Neural cell (in vitro differentiated cells): ENCODE results near the gene TOLLIP. TPM values are rescaled to one million over a fixed set of nuclear protein-coding genes. Genes with fewer than 3 reads are reported as not detected.

Experiments
- H2AFZ ChIP-seq: fragments of 200-600, 300-800 bp; sonication (generic), shearing (Covaris generic); 2 replicates; pipeline ENCODE4 v1.6.0; 2014; ENCODE audit warnings: low read depth, mild to moderate bottlenecking, antibody characterized with exemption, low read length, moderate library complexity
- H3F3A ChIP-seq: fragments of 200-600 bp; shearing (Covaris generic); 2 replicates; pipeline ENCODE4 v1.6.1; 2016; ENCODE audit warnings: mild to moderate bottlenecking, moderate library complexity, mixed read lengths, antibody characterized with exemption, low read length; ENCODE audit not compliant: insufficient read depth, poor library complexity, severe bottlenecking
- H3K27ac ChIP-seq: fragments of 200-600, 300-800 bp; sonication (generic), shearing (Covaris generic); 2 replicates; pipeline ENCODE4 v1.5.1; 2014; ENCODE audit warnings: mild to moderate bottlenecking, low read length, moderate library complexity
- H3K27me3 ChIP-seq: fragments of 300-800, 200-600 bp; sonication (generic), shearing (Covaris generic); 2 replicates; pipeline ENCODE4 v1.6.0; 2014; ENCODE audit warnings: mild to moderate bottlenecking, low read depth, low read length, moderate library complexity; ENCODE audit not compliant: insufficient read depth
- H3K36me3 ChIP-seq: fragments of 300-800, 200-600 bp; sonication (generic), shearing (Covaris generic); 2 replicates; pipeline ENCODE4 v1.5.1; 2014; ENCODE audit warnings: mild to moderate bottlenecking, antibody characterized with exemption, low read length, moderate library complexity; ENCODE audit not compliant: insufficient read depth
- H3K4me2 ChIP-seq: fragments of 300-800, 200-600 bp; sonication (generic), shearing (Covaris generic); 2 replicates; pipeline ENCODE4 v1.6.0; 2014; ENCODE audit warnings: mild to moderate bottlenecking, low read length
- H3K4me3 ChIP-seq: fragments of 300-800, 200-600 bp; sonication (generic), shearing (Covaris generic); 2 replicates; pipeline ENCODE4 v1.5.1; 2014; ENCODE audit warnings: mild to moderate bottlenecking, low read length, moderate library complexity
- H3K79me2 ChIP-seq: fragments of 200-600 bp; shearing (Covaris generic); replicated peaks from 2 replicates; pipeline ENCODE4 v1.6.0; 2014; ENCODE audit warnings: mild to moderate bottlenecking, low read length, moderate library complexity; ENCODE audit not compliant: insufficient read depth
- H3K9ac ChIP-seq: fragments of 300-800, 200-600 bp; sonication (generic), shearing (Covaris generic); 2 replicates; pipeline ENCODE4 v1.6.1; 2016; ENCODE audit warnings: mild to moderate bottlenecking, low read length, mixed read lengths
- H3K9me2 ChIP-seq: fragments of 200-600 bp; shearing (Covaris generic); 2 replicates; pipeline ENCODE4 v1.6.1; 2016; ENCODE audit warnings: mild to moderate bottlenecking, low read length, mixed read lengths; ENCODE audit not compliant: insufficient read depth
- H3K9me3 ChIP-seq: fragments of 200-600, 300-800 bp; sonication (generic), shearing (Covaris generic); 2 replicates; pipeline ENCODE4 v1.6.1; 2016; ENCODE audit warnings: mild to moderate bottlenecking, mixed run types, low read length, moderate library complexity, mixed read lengths
- H4K20me1 ChIP-seq: fragments of 200-600 bp; shearing (Covaris generic); 2 replicates; pipeline ENCODE4 v1.6.1; 2016; ENCODE audit warnings: mild to moderate bottlenecking, mixed run types; ENCODE audit not compliant: insufficient read depth
- EP300 ChIP-seq: fragments of 450-650 bp; conservative IDR thresholded peaks from 2 replicates; pipeline ENCODE4 v1.6.1; 2014; ENCODE audit warnings: antibody characterized with exemption, mild to moderate bottlenecking, moderate library complexity; ENCODE audit not compliant: poor library complexity, severe bottlenecking
- EZH2 ChIP-seq: fragments of 200-600, 300-800 bp; shearing (Covaris generic), sonication (generic); IDR thresholded peaks from 2 replicates; pipeline ENCODE4 v1.6.1; 2014; ENCODE audit warnings: antibody characterized with exemption, low read length, borderline replicate concordance, mild to moderate bottlenecking; ENCODE audit not compliant: insufficient read depth, poor library complexity, severe bottlenecking
- MXI1 ChIP-seq: fragments of 450-650 bp; conservative IDR thresholded peaks from 2 replicates; pipeline ENCODE4 v1.6.1; 2014; ENCODE audit warnings: antibody characterized with exemption, mild to moderate bottlenecking; ENCODE audit not compliant: poor library complexity, severe bottlenecking
- POLR2AphosphoS5 ChIP-seq: IDR thresholded peaks from 2 replicates; pipeline ENCODE4 v1.6.1; 2012
- RAD21 ChIP-seq: fragments of 450-650 bp; conservative IDR thresholded peaks from 2 replicates; pipeline ENCODE4 v1.6.1; 2014; ENCODE audit warnings: antibody characterized with exemption, mild to moderate bottlenecking, moderate library complexity
- SMC3 ChIP-seq: fragments of 450-650 bp; conservative IDR thresholded peaks from 2 replicates; pipeline ENCODE4 v1.6.1; 2014; ENCODE audit warnings: antibody characterized with exemption, mild to moderate bottlenecking, moderate library complexity; ENCODE audit not compliant: poor library complexity
- TAF1 ChIP-seq: IDR thresholded peaks from 2 replicates; pipeline ENCODE4 v1.6.1; 2012; ENCODE audit warnings: low read depth
- polyA plus RNA-seq: library from polyadenylated mRNA; depleted of rRNA; stranded (reverse); fragments of >200 nt; gene quantifications from 2 replicates; pipeline ENCODE4 v1.2.3, GENCODE V29; 2014
- TF ChIP-seq, protein P1 (sequence below): IDR thresholded peaks from 2 replicates; pipeline ENCODE4 v1.6.1; 2012; ENCODE audit warnings: borderline replicate concordance
- TF ChIP-seq, protein P2 (sequence below): fragments of 450-650 bp; IDR thresholded peaks from 2 replicates; pipeline ENCODE4 v1.5.1; 2014; ENCODE audit warnings: antibody characterized with exemption, mild to moderate bottlenecking, moderate library complexity; ENCODE audit not compliant: poor library complexity, severe bottlenecking

TOLLIP gene
- polyA plus RNA-seq, 1 donor from 2014 or later, result 24.1 TPM

DNA sequence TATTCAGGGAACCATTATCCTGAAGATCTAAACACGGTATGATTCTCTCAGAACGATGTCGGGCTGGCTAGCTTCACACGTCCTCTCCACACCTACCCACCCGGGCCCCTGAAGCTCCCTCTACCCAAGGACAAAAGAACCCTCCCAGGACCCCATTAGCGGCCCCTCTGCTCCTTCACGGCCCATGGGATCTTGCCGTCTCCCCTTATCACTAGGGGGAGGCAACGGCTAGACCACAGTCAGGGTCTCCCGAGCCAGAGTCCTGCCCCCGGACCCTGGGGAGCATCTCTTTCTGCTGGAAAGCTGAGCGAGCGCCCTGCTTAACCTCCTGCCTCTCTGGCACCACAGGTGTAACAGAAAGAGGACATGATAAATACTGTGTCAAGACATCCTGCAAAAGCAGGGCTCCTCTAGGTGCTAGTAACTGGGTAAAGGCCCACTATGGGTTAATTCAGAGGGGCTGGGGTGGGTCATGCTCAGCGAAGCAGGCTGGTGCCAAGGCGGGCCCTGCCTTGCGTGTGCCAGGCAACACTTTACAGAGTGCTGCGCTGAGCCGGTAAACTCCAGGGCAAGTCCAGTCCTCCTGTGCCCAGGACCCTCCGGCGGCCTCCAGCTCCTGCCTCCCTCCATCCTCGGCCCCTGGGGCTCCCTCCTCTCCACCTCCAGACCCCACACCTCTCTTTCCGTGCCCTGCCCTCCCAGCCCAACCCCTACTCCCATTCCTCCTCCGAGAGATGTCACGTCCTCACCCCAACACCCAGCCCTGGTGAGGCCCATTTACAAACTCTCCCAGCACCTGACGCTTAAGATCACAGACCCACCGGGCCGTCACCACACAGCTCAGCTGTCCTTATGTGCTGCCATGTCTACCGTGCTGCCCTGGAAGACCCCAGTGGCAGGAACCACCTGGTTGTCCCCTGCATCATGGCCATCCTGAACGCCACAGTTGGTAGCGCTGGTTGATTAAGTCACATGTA lies 3.0 kb downstream of the TOLLIP start:
- Histone ChIP-seq H4K20me1 (no peaks in the 10 kb centered on the region), H3K27ac (no peak overlapping the region), H3K79me2 (peaks cover 37% of the 10 kb centered on the region), H3F3A (no peaks in the 10 kb centered on the region), H3K4me3 (no peak overlapping the region), H3K36me3 (peaks cover 5% of the 10 kb centered on the region), H2AFZ (no peak overlapping the region), H3K9me3 (no peaks in the 10 kb centered on the region), H3K9ac (no peak overlapping the region), H3K9me2 (no peaks in the 10 kb centered on the region), H3K4me2 (no peak overlapping the region), H3K27me3 (no peaks in the 10 kb centered on the region)
- TF ChIP-seq MXI1, result no peak
- TF ChIP-seq, protein P1, sequence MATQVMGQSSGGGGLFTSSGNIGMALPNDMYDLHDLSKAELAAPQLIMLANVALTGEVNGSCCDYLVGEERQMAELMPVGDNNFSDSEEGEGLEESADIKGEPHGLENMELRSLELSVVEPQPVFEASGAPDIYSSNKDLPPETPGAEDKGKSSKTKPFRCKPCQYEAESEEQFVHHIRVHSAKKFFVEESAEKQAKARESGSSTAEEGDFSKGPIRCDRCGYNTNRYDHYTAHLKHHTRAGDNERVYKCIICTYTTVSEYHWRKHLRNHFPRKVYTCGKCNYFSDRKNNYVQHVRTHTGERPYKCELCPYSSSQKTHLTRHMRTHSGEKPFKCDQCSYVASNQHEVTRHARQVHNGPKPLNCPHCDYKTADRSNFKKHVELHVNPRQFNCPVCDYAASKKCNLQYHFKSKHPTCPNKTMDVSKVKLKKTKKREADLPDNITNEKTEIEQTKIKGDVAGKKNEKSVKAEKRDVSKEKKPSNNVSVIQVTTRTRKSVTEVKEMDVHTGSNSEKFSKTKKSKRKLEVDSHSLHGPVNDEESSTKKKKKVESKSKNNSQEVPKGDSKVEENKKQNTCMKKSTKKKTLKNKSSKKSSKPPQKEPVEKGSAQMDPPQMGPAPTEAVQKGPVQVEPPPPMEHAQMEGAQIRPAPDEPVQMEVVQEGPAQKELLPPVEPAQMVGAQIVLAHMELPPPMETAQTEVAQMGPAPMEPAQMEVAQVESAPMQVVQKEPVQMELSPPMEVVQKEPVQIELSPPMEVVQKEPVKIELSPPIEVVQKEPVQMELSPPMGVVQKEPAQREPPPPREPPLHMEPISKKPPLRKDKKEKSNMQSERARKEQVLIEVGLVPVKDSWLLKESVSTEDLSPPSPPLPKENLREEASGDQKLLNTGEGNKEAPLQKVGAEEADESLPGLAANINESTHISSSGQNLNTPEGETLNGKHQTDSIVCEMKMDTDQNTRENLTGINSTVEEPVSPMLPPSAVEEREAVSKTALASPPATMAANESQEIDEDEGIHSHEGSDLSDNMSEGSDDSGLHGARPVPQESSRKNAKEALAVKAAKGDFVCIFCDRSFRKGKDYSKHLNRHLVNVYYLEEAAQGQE, result no peak
- no peak for TF ChIP-seq SMC3
- TF ChIP-seq, protein P2, sequence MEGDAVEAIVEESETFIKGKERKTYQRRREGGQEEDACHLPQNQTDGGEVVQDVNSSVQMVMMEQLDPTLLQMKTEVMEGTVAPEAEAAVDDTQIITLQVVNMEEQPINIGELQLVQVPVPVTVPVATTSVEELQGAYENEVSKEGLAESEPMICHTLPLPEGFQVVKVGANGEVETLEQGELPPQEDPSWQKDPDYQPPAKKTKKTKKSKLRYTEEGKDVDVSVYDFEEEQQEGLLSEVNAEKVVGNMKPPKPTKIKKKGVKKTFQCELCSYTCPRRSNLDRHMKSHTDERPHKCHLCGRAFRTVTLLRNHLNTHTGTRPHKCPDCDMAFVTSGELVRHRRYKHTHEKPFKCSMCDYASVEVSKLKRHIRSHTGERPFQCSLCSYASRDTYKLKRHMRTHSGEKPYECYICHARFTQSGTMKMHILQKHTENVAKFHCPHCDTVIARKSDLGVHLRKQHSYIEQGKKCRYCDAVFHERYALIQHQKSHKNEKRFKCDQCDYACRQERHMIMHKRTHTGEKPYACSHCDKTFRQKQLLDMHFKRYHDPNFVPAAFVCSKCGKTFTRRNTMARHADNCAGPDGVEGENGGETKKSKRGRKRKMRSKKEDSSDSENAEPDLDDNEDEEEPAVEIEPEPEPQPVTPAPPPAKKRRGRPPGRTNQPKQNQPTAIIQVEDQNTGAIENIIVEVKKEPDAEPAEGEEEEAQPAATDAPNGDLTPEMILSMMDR, result no peak
- TF ChIP-seq TAF1, result no peak
- no peak for TF ChIP-seq EZH2
- no peak for TF ChIP-seq RAD21
- no peak for TF ChIP-seq EP300
- no peak for TF ChIP-seq POLR2AphosphoS5

DNA sequence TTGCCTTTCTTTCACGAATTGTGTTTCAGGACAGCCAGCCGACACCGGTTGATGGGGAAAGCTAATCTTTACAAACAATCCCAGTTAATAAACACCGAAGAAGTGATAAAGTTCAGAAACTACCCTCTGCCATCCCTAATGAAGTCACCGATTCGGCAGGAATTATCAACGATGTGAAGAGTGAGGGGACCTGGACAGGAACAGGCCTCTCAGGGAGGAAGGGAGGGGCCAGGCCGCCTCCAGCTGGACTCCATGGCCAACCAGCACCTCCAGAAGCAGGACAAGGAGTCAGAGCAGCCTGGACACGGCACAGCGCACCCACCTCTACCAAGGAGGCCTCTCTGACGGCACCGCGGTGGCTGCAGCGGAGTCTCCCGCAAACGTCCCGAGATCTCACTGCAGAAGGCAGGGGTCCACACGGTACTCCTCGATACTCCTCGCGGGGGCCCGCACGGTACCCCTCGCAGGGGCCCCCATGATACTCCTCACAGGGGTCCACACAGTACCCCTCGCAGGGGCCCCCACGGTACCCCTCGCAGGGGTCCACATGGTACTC lies 3.9 kb downstream of the TOLLIP start:
- Histone ChIP-seq H3K9ac (no peak overlapping the region), H3K9me3 (no peaks in the 10 kb centered on the region), H3K27ac (no peak overlapping the region), H3F3A (no peaks in the 10 kb centered on the region), H3K4me2 (no peak overlapping the region), H4K20me1 (no peaks in the 10 kb centered on the region), H3K4me3 (no peak overlapping the region), H3K27me3 (no peaks in the 10 kb centered on the region), H2AFZ (no peak overlapping the region), H3K9me2 (no peaks in the 10 kb centered on the region), H3K79me2 (peaks cover 41% of the 10 kb centered on the region), H3K36me3 (peaks cover 5% of the 10 kb centered on the region)
- TF ChIP-seq MXI1 (no peak), SMC3 (no peak), TAF1 (no peak), EP300 (no peak), EZH2 (no peak), RAD21 (no peak), POLR2AphosphoS5 (no peak)
- TF ChIP-seq, protein P1, result no peak
- TF ChIP-seq, protein P2, result no peak
